WTC11 (cell line): ENCODE measurements around the gene PKIB. TPM values are rescaled to one million over a fixed set of nuclear protein-coding genes. Genes with fewer than 3 reads are reported as not detected.

Experiments
- ATAC-seq: fragments of 200-7000 bp; cut with Tn5 transposase; 2 replicates; pipeline ENCODE4 v1.10.0; 2021; ENCODE audit warnings: mild to moderate bottlenecking, moderate library complexity
- CTCF ChIA-PET: fragments of 300-600 bp; sonication (Branson Sonifier 250); formaldehyde crosslinking; loops from one replicate; lab custom pipeline; 2021; ENCODE audit warnings: antibody characterized with exemption; lab: Charles Lee
- POLR2A ChIA-PET: fragments of 350-600 bp; sonication (Branson Sonifier 250); formaldehyde crosslinking; loops from one replicate; lab custom pipeline; 2021; ENCODE audit warnings: antibody characterized with exemption; lab: Charles Lee
- DNase-seq: peaks from one replicate; pipeline ENCODE4 v3.0.0; 2021; ENCODE audit warnings: low spot score
- H3K27ac Mint-ChIP-seq: 2 replicates; pipeline ENCODE4 v1.8.0; 2021; ENCODE audit warnings: mixed read lengths
- H3K27me3 Mint-ChIP-seq: 2 replicates; pipeline ENCODE4 v1.8.0; 2021; ENCODE audit warnings: low read depth, mild to moderate bottlenecking, moderate library complexity, mixed read lengths
- H3K36me3 Mint-ChIP-seq: 2 replicates; pipeline ENCODE4 v1.8.0; 2021; ENCODE audit warnings: mixed read lengths
- H3K4me1 Mint-ChIP-seq: 2 replicates; pipeline ENCODE4 v1.8.0; 2022; ENCODE audit warnings: mixed read lengths
- H3K4me3 Mint-ChIP-seq: 2 replicates; pipeline ENCODE4 v1.8.0; 2021; ENCODE audit warnings: mild to moderate bottlenecking, moderate library complexity, mixed read lengths
- H3K9me3 Mint-ChIP-seq: 2 replicates; pipeline ENCODE4 v1.8.0; 2021; ENCODE audit warnings: mixed read lengths
- ATF1 ChIP-seq: sonication (generic); formaldehyde crosslinking; IDR thresholded peaks from 2 replicates; pipeline ENCODE4 v1.8.1; 2023; ENCODE audit warnings: mild to moderate bottlenecking, moderate library complexity, missing genetic modification reagents
- ETV6 ChIP-seq: sonication (generic); formaldehyde crosslinking; IDR thresholded peaks from 2 replicates; pipeline ENCODE4 v1.8.1; 2022; ENCODE audit warnings: mild to moderate bottlenecking, missing genetic modification reagents
- IRF2 ChIP-seq: sonication (generic); formaldehyde crosslinking; IDR thresholded peaks from 2 replicates; pipeline ENCODE4 v1.8.0; 2022; ENCODE audit warnings: low read depth, missing genetic modification reagents, borderline replicate concordance
- MAX ChIP-seq: sonication (generic); formaldehyde crosslinking; IDR thresholded peaks from 2 replicates; pipeline ENCODE4 v1.8.0; 2022; ENCODE audit warnings: mild to moderate bottlenecking, missing genetic modification reagents
- NFYB ChIP-seq: sonication (generic); formaldehyde crosslinking; conservative IDR thresholded peaks from 2 replicates; pipeline ENCODE4 v1.8.0; 2022; ENCODE audit warnings: low read depth, missing genetic modification reagents
- TEAD4 ChIP-seq: sonication (generic); formaldehyde crosslinking; IDR thresholded peaks from 2 replicates; pipeline ENCODE4 v1.8.0; 2022; ENCODE audit warnings: mild to moderate bottlenecking, missing genetic modification reagents
- TP53 ChIP-seq: sonication (generic); formaldehyde crosslinking; IDR thresholded peaks from 2 replicates; pipeline ENCODE4 v1.8.1; 2023; ENCODE audit warnings: mild to moderate bottlenecking, missing genetic modification reagents
- ZNF138 ChIP-seq: sonication (generic); formaldehyde crosslinking; conservative IDR thresholded peaks from 2 replicates; pipeline ENCODE4 v1.8.1; 2022; ENCODE audit warnings: mild to moderate bottlenecking, moderate library complexity, missing genetic modification reagents
- ZNF416 ChIP-seq: fragments of 250-450 bp; sonication (Bioruptor Pico); IDR thresholded peaks from 2 replicates; pipeline ENCODE4 v1.9.0; 2021; ENCODE audit warnings: mild to moderate bottlenecking, inconsistent platforms
- ZNF423 ChIP-seq: fragments of 250-450 bp; sonication (Bioruptor Pico); IDR thresholded peaks from 2 replicates; pipeline ENCODE4 v2.1.2; 2022; ENCODE audit warnings: mild to moderate bottlenecking, moderate library complexity
- total RNA-seq: library from RNA; stranded (reverse); gene quantifications from 3 replicates; pipeline ENCODE4 v1.2.3, GENCODE V29; 2021
- TF ChIP-seq, protein P1 (sequence below): sonication (generic); formaldehyde crosslinking; IDR thresholded peaks from 2 replicates; pipeline ENCODE4 v1.8.1; 2022; ENCODE audit warnings: mild to moderate bottlenecking, missing genetic modification reagents, moderate library complexity, borderline replicate concordance
- TF ChIP-seq, protein P2 (sequence below): fragments of 250-450 bp; sonication (Bioruptor Pico); conservative IDR thresholded peaks from 2 replicates; pipeline ENCODE4 v1.9.0; 2021; ENCODE audit warnings: mild to moderate bottlenecking
- TF ChIP-seq, protein P3 (sequence below): sonication (generic); formaldehyde crosslinking; IDR thresholded peaks from 2 replicates; pipeline ENCODE4 v1.8.0; 2022; ENCODE audit warnings: mild to moderate bottlenecking, missing genetic modification reagents
- TF ChIP-seq, protein P4 (sequence below): fragments of 250-450 bp; sonication (Bioruptor Pico); IDR thresholded peaks from 2 replicates; pipeline ENCODE4 v1.8.0; 2021; ENCODE audit warnings: mild to moderate bottlenecking
- TF ChIP-seq, protein P5 (sequence below): sonication (generic); formaldehyde crosslinking; IDR thresholded peaks from 2 replicates; pipeline ENCODE4 v1.8.0; 2022; ENCODE audit warnings: missing genetic modification reagents

Gene PKIB
- total RNA-seq, 1 experiment from 2014 or later = 26.4 TPM

DNA sequence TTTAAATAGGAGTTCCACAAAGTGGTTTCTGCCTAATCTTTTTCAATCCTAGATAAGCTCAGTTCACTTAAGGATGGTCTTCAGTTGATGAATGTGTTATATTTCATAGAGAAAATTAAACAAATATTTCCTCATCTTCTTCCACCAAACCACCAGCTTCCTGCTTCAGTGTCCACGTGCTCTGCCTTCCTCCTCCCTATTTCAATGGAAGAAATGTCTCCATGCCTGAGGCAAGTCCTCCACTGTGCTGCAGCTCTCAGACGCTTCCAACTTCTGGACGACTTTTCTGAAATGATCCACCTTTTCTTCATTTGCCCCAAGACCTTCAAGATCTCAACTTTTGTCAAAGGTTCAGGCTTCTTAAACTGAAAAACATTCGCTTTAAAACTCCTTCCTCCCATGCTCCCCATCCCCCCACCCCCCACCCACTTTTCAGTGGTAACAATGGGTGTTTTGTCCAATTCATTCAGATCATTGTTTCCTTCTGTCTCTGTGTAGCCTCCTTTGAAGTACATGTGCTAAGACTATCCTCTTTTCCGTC lies 144.1 kb downstream of the PKIB start (continued):
- TF ChIP-seq, protein P1, sequence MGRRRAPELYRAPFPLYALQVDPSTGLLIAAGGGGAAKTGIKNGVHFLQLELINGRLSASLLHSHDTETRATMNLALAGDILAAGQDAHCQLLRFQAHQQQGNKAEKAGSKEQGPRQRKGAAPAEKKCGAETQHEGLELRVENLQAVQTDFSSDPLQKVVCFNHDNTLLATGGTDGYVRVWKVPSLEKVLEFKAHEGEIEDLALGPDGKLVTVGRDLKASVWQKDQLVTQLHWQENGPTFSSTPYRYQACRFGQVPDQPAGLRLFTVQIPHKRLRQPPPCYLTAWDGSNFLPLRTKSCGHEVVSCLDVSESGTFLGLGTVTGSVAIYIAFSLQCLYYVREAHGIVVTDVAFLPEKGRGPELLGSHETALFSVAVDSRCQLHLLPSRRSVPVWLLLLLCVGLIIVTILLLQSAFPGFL (CRISPR knock-in tag) = no peak
- TF ChIP-seq, protein P2, sequence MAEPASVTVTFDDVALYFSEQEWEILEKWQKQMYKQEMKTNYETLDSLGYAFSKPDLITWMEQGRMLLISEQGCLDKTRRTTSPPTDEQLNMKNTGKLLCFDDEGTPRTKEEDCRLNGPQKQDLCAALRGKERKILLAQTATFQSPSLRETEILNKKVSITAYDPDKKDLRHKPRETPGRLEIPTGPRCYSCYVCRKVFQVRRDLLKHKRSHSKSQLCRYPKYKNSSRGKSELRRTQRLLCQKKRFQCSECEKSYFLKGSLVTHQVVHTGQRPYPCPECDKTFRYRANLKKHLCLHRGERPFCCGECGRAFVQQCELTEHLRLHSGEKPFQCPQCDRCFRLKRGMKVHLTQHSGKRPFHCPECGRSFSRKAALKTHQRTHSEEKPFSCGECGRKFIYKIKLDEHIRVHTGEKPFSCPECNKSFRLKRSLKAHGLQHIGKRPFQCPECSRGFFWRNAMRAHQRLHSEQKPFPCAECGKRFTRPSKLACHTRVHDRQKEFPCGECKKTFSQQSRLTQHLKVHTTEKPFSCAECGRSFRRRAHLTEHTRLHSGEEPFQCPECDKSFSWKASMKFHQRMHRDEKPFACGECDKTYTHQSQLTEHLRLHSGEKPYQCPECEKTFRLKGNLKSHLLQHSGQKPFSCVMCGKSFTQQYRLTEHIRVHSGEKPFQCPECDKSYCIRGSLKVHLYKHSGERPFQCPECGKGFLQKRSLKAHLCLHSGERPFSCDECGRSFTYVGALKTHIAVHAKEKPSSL (CRISPR knock-in tag) = no peak
- TF ChIP-seq ZNF138 (CRISPR knock-in tag) (no peak), ZNF423 (no peak), NFYB (CRISPR knock-in tag) (no peak), TP53 (CRISPR knock-in tag) (no peak), ZNF416 (CRISPR knock-in tag) (no peak), IRF2 (no peak), ATF1 (CRISPR knock-in tag) (no peak)

GRCh38 chr6:122755901-122756300 lies 145.7 kb downstream of the PKIB start:
- no peak overlapping the region for H3K4me3 Mint-ChIP-seq
- H3K36me3 Mint-ChIP-seq = peaks cover 6% of the 10 kb centered on the region; the same call in 1 of the 2 replicates
- peak; percentile 97 for ATAC-seq
- TF ChIP-seq TEAD4 = no peak
- TF ChIP-seq, protein P3, sequence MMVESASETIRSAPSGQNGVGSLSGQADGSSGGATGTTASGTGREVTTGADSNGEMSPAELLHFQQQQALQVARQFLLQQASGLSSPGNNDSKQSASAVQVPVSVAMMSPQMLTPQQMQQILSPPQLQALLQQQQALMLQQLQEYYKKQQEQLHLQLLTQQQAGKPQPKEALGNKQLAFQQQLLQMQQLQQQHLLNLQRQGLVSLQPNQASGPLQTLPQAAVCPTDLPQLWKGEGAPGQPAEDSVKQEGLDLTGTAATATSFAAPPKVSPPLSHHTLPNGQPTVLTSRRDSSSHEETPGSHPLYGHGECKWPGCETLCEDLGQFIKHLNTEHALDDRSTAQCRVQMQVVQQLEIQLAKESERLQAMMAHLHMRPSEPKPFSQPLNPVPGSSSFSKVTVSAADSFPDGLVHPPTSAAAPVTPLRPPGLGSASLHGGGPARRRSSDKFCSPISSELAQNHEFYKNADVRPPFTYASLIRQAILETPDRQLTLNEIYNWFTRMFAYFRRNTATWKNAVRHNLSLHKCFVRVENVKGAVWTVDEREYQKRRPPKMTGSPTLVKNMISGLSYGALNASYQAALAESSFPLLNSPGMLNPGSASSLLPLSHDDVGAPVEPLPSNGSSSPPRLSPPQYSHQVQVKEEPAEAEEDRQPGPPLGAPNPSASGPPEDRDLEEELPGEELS (CRISPR knock-in tag) = peak; percentile 19; the same call in 1 of the 2 replicates
- TF ChIP-seq, all 79 proteins: peak for 1
- Mint-ChIP-seq H3K27ac (no peak overlapping the region), H3K9me3 (peaks cover 9% of the 10 kb centered on the region), H3K27me3 (peaks cover 94% of the 10 kb centered on the region), H3K4me1 (peaks cover 41% of the 10 kb centered on the region)
- ChIA-PET POLR2A (no interaction called here), CTCF (no interaction called here)
- DNase-seq = peak; percentile 66

- Mint-ChIP-seq H3K27me3 (peaks cover 64% of the 10 kb centered on the region), H3K36me3 (peaks cover 6% of the 10 kb centered on the region; the same call in 1 of the 2 replicates), H3K4me1 (peaks cover 21% of the 10 kb centered on the region), H3K27ac (no peak overlapping the region), H3K4me3 (no peak overlapping the region), H3K9me3 (peaks cover 13% of the 10 kb centered on the region)
- no peak for DNase-seq
- POLR2A ChIA-PET = no interaction called here
- ATAC-seq = no peak
- TF ChIP-seq, protein P4, sequence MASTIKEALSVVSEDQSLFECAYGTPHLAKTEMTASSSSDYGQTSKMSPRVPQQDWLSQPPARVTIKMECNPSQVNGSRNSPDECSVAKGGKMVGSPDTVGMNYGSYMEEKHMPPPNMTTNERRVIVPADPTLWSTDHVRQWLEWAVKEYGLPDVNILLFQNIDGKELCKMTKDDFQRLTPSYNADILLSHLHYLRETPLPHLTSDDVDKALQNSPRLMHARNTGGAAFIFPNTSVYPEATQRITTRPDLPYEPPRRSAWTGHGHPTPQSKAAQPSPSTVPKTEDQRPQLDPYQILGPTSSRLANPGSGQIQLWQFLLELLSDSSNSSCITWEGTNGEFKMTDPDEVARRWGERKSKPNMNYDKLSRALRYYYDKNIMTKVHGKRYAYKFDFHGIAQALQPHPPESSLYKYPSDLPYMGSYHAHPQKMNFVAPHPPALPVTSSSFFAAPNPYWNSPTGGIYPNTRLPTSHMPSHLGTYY (CRISPR knock-in tag) = no peak
- CTCF ChIA-PET = no interaction called here
These were observed 148.7 kb downstream of the PKIB start for GRCh38 chr6:122758927-122759334.

- ChIA-PET CTCF (no interaction called here), POLR2A (no interaction called here)
- Mint-ChIP-seq H3K9me3 (0 out of 2 replicates have a peak, but pooled peaks cover 6% of the 10 kb centered on the region), H3K36me3 (no peaks in the 10 kb centered on the region), H3K27me3 (peaks cover 51% of the 10 kb centered on the region), H3K27ac (no peak overlapping the region), H3K4me1 (peaks cover 11% of the 10 kb centered on the region), H3K4me3 (no peak overlapping the region)
- DNase-seq (no peak), ATAC-seq (no peak)
- TF ChIP-seq ETV6 (CRISPR knock-in tag) (no peak), MAX (CRISPR knock-in tag) (no peak)
- TF ChIP-seq, protein P5, sequence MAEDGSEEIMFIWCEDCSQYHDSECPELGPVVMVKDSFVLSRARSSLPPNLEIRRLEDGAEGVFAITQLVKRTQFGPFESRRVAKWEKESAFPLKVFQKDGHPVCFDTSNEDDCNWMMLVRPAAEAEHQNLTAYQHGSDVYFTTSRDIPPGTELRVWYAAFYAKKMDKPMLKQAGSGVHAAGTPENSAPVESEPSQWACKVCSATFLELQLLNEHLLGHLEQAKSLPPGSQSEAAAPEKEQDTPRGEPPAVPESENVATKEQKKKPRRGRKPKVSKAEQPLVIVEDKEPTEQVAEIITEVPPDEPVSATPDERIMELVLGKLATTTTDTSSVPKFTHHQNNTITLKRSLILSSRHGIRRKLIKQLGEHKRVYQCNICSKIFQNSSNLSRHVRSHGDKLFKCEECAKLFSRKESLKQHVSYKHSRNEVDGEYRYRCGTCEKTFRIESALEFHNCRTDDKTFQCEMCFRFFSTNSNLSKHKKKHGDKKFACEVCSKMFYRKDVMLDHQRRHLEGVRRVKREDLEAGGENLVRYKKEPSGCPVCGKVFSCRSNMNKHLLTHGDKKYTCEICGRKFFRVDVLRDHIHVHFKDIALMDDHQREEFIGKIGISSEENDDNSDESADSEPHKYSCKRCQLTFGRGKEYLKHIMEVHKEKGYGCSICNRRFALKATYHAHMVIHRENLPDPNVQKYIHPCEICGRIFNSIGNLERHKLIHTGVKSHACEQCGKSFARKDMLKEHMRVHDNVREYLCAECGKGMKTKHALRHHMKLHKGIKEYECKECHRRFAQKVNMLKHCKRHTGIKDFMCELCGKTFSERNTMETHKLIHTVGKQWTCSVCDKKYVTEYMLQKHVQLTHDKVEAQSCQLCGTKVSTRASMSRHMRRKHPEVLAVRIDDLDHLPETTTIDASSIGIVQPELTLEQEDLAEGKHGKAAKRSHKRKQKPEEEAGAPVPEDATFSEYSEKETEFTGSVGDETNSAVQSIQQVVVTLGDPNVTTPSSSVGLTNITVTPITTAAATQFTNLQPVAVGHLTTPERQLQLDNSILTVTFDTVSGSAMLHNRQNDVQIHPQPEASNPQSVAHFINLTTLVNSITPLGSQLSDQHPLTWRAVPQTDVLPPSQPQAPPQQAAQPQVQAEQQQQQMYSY (CRISPR knock-in tag) = no peak
These were observed 150.1 kb downstream of the PKIB start for GRCh38 chr6:122760330-122760729.
